ENCODE measurements around the gene RB1.

DNA sequence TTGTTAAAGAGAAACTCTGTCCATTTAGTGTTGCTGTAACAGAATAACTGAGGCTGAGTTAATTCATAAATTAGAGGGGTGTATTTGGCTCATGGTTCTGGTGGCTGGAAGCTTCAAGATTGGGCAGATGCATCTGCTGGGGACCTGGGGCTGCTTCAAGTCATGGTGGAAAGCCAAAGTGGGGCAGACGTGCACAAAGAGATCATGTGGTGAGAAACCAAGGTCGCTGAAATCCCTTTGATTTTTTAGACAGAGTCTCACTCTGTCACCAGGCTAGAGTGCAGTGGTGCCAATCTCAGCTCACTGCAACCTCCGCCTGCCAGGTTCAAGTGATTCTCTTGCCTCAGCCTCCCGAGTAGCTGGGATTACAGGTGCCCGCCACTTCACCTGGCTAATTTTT is 183.3 kb downstream of the RB1 start:
- TF ChIP-seq, protein P1, sequence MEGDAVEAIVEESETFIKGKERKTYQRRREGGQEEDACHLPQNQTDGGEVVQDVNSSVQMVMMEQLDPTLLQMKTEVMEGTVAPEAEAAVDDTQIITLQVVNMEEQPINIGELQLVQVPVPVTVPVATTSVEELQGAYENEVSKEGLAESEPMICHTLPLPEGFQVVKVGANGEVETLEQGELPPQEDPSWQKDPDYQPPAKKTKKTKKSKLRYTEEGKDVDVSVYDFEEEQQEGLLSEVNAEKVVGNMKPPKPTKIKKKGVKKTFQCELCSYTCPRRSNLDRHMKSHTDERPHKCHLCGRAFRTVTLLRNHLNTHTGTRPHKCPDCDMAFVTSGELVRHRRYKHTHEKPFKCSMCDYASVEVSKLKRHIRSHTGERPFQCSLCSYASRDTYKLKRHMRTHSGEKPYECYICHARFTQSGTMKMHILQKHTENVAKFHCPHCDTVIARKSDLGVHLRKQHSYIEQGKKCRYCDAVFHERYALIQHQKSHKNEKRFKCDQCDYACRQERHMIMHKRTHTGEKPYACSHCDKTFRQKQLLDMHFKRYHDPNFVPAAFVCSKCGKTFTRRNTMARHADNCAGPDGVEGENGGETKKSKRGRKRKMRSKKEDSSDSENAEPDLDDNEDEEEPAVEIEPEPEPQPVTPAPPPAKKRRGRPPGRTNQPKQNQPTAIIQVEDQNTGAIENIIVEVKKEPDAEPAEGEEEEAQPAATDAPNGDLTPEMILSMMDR (IDR thresholded peaks at IDR 0.05): no peak
- TF ChIP-seq EZH2 (IDR thresholded peaks at IDR 0.05; ENCODE audit: borderline replicate concordance, insufficient read depth, low read depth, low read length, poor library complexity, severe bottlenecking): no peak

Data from B cell (primary cell).